HG02678 (cell line): ENCODE results near the gene PPP1R26.

Experiments
- ATAC-seq: cut with Tn5 transposase; IDR thresholded peaks from one replicate; pipeline ENCODE4 v1.9.1; 2021; ENCODE audit warnings: mild to moderate bottlenecking, moderate library complexity; ENCODE audit not compliant: unreplicated experiment

PPP1R26 gene

GRCh38 chr9:135487281-135488012 lies 7.9 kb downstream of the PPP1R26 start:
- no peak for ATAC-seq

GRCh38 chr9:135488013-135488330 lies 8.4 kb downstream of the PPP1R26 start:
- ATAC-seq = no peak

GRCh38 chr9:135488527-135488926 lies 8.9 kb downstream of the PPP1R26 start:
- ATAC-seq = no peak

GRCh38 chr9:135489188-135489906 lies 9.8 kb downstream of the PPP1R26 start:
- ATAC-seq = no peak

GRCh38 chr9:135490166-135490870 lies 10.7 kb downstream of the PPP1R26 start:
- ATAC-seq = no peak

GRCh38 chr9:135490980-135491464 lies 11.4 kb downstream of the PPP1R26 start:
- ATAC-seq = no peak

GRCh38 chr9:135491764-135492163 lies 12.2 kb downstream of the PPP1R26 start:
- ATAC-seq = no peak

GRCh38 chr9:135492886-135493669 lies 13.5 kb downstream of the PPP1R26 start:
- ATAC-seq = no peak

GRCh38 chr9:135494791-135495559 lies 15.4 kb downstream of the PPP1R26 start:
- ATAC-seq = no peak

GRCh38 chr9:135498381-135499126 lies 19.0 kb downstream of the PPP1R26 start:
- no peak for ATAC-seq

- ATAC-seq = peak; percentile 56
Measured at GRCh38 chr9:135499326-135500070, 19.9 kb downstream of the PPP1R26 start.

- peak; percentile 3 for ATAC-seq
Measured at GRCh38 chr9:135500071-135500524, 20.5 kb downstream of the PPP1R26 start.

- peak; percentile 87 for ATAC-seq
Measured at GRCh38 chr9:135500525-135501260, 21.1 kb downstream of the PPP1R26 start, which contains the start of gene MRPS2. TSS of gene MRPS2 (plus strand) at chr9:135500682. CDS start at chr9:135500711, 29 bp downstream.

GRCh38 chr9:135501261-135502167 lies 21.9 kb downstream of the PPP1R26 start:
- no peak for ATAC-seq

- ATAC-seq = no peak
Measured at GRCh38 chr9:135502168-135502872, 22.7 kb downstream of the PPP1R26 start.

GRCh38 chr9:135502873-135503321 lies 23.3 kb downstream of the PPP1R26 start:
- ATAC-seq = no peak
